Psoas muscle (tissue), 8 donors: Measurements from ENCODE around the gene ANAPC2. TPM values are rescaled to one million over a fixed set of nuclear protein-coding genes. Genes with fewer than 3 reads are reported as not detected.

Source experiments
- ATAC-seq, 4 donors: fragments of 200-7000 bp; cut with Tn5 transposase; one replicate each; pipeline ENCODE4 v1.9.1; 2020; ENCODE audit warnings: moderate library complexity in 3 of 4, mild to moderate bottlenecking in 2 of 4
- DNase-seq, 2 donors: peaks; one replicate each; pipeline ENCODE4 v3.0.0-alpha.2; 2020
- H3K27ac ChIP-seq: fragments of 200-600 bp; one replicate; pipeline ENCODE4 v1.8.0; 2022
- H3K27me3 ChIP-seq, 3 donors: fragments of 200-600 bp in 1 of 3; one replicate each; pipeline versions ENCODE4 v1.6.1 to v1.8.0; 2013 to 2022; ENCODE audit warnings: low read length in 2 of 3, mild to moderate bottlenecking in 2 of 3, moderate library complexity in 1 of 3; ENCODE audit not compliant: insufficient read depth in 3 of 3
- H3K36me3 ChIP-seq, 2 donors: fragments of 200-600 bp in 1 of 2; one replicate each; pipeline versions ENCODE4 v1.6.1 to v1.8.0; 2013 to 2022; ENCODE audit warnings: low read depth in 1 of 2, mild to moderate bottlenecking in 1 of 2, moderate library complexity in 1 of 2; ENCODE audit not compliant: insufficient read depth in 1 of 2
- H3K4me1 ChIP-seq: fragments of 200-600 bp; one replicate; pipeline ENCODE4 v1.8.0; 2022
- H3K4me3 ChIP-seq: fragments of 200-600 bp; one replicate; pipeline ENCODE4 v1.8.0; 2022; ENCODE audit warnings: mild to moderate bottlenecking
- H3K9me3 ChIP-seq: fragments of 200-600 bp; one replicate; pipeline ENCODE4 v1.8.0; 2022
- CTCF ChIP-seq: fragments of 200-600 bp; IDR thresholded peaks from one replicate; pipeline ENCODE4 v1.8.0; 2022; ENCODE audit warnings: antibody characterized with exemption
- WGBS, 3 donors: extraction: QIAGEN DNeasy Blood & Tissue Kit; methylation state at CpG; one replicate each; pipeline versions ENCODE4 v1.1.6 to v1.1.7; 2013; 5-methylcytosine and 5-hydroxymethylcytosine counted together
- intact Hi-C, 2 donors: fragments of 100-400 bp; cut with DNase I; formaldehyde crosslinking; loops; one replicate each; pipeline versions ENCODE4 v1.11.0 to v1.14.2; 2022
- polyA plus RNA-seq, 3 donors: library from polyadenylated mRNA; stranded (reverse); fragments of 200-250 nt; gene quantifications; one replicate each; pipeline ENCODE4 v1.2.3, GENCODE V29; 2013
- total RNA-seq, 4 donors: library from RNA; stranded (reverse); fragmentation: NEBNext Ultra II Directional in 2 of 4; extraction: Animal tissue kit (Norgen Biotek cat#: 25700) in 2 of 4; gene quantifications; one replicate each; pipeline versions ENCODE4 v1.2.1 to v1.2.4, GENCODE V29; 2021 to 2023
- donor health status: healthy with polysubstance abuse.
- donor health status: DM: no; HTN: no; CAD: no; lungs with moderate emphysema.
- donor health status: Bipolar disorder and iron deficiency.
- donor health status: healthy.
- donor health status: DM: yes; HTN: yes; CAD: no.
- donor health status: DM: no; HTN: no; CAD: no.
- donor health status: DM: no; HTN: no; CAD: no.
- donor health status: DM: yes; HTN: yes; CAD: no.

ANAPC2 gene
- total and polyA plus RNA-seq, 7 donors, result 13.0 to 32.1 (median 22.6) TPM

- Histone ChIP-seq H3K36me3 (no peaks in the 10 kb centered on the region), H3K9me3 (no peaks in the 10 kb centered on the region), H3K27me3 (peaks cover 0 to 89% (median 44%) of the 10 kb centered on the region in 3 donors), H3K4me1 (no peaks in the 10 kb centered on the region), H3K4me3 (no peak overlapping the region), H3K27ac (no peak overlapping the region)
- 68 to 75% (median 70%) methylated on average over 23 to 24 of the region's 24 CpGs for WGBS, 3 donors
- ATAC-seq (no peak), DNase-seq (no peak)
- intact Hi-C loops, result no loop called here
- TF ChIP-seq CTCF, result no peak
Observed at GRCh38 chr9:137141976-137142936, 46.1 kb downstream of the ANAPC2 start.

- TF ChIP-seq CTCF, result no peak
- Histone ChIP-seq H3K36me3 (no peaks in the 10 kb centered on the region), H3K27ac (no peak overlapping the region), H3K9me3 (no peaks in the 10 kb centered on the region), H3K4me3 (no peak overlapping the region), H3K4me1 (no peaks in the 10 kb centered on the region), H3K27me3 (peaks cover 0 to 91% (median 48%) of the 10 kb centered on the region in 3 donors)
- no peak for DNase-seq
- intact Hi-C loops, result no loop called here
- WGBS, 3 donors, result 66 to 69% (median 67%) methylated on average over 16 to 17 of the region's 17 CpGs
- no peak for ATAC-seq
Observed at GRCh38 chr9:137141050-137141810, 47.1 kb downstream of the ANAPC2 start.

GRCh38 chr9:137140151-137141012 is 48.0 kb downstream of the ANAPC2 start:
- Histone ChIP-seq H3K36me3 (no peaks in the 10 kb centered on the region), H3K27me3 (peaks cover 0 to 92% (median 50%) of the 10 kb centered on the region in 3 donors), H3K4me3 (no peak overlapping the region), H3K9me3 (no peaks in the 10 kb centered on the region), H3K27ac (no peak overlapping the region), H3K4me1 (no peaks in the 10 kb centered on the region)
- WGBS, 3 donors, result 52 to 55% (median 53%) methylated on average over 26 of the region's 26 CpGs
- no peak for ATAC-seq
- DNase-seq, result no peak
- TF ChIP-seq CTCF, result no peak
- intact Hi-C loops, result no loop called here

- Histone ChIP-seq H3K36me3 (no peaks in the 10 kb centered on the region), H3K9me3 (no peaks in the 10 kb centered on the region), H3K4me3 (no peak overlapping the region), H3K4me1 (no peaks in the 10 kb centered on the region), H3K27ac (no peak overlapping the region), H3K27me3 (peaks cover 0 to 97% (median 50%) of the 10 kb centered on the region in 3 donors)
- no peak for DNase-seq
- WGBS, 3 donors, result 15 to 20% (median 18%) methylated on average over 33 to 37 of the region's 37 CpGs
- intact Hi-C loops, result no loop called here
- no peak for TF ChIP-seq CTCF
- no peak for ATAC-seq
Observed at GRCh38 chr9:137139468-137140150, 48.8 kb downstream of the ANAPC2 start.
